Smooth muscle cell (in vitro differentiated cells): ENCODE data around the gene MAP3K8. TPM values are rescaled to one million over a fixed set of nuclear protein-coding genes. Genes with fewer than 3 reads are reported as not detected.

Source experiments
- DNase-seq: peaks from one replicate; lab custom pipeline; 2025; ENCODE audit not compliant: unreplicated experiment; lab: John Stamatoyannopoulos, UW
- H2AFZ ChIP-seq: fragments of 200-600 bp; sonication (generic); 2 replicates; pipeline ENCODE4 v1.6.0; 2016; ENCODE audit warnings: antibody characterized with exemption, low read depth, mild to moderate bottlenecking
- H3F3A ChIP-seq: fragments of 200-600 bp; sonication (generic); 2 replicates; pipeline ENCODE4 v1.6.0; 2017; ENCODE audit warnings: antibody characterized with exemption, low read depth
- H3K27ac ChIP-seq: fragments of 200-600 bp; sonication (generic); 2 replicates; pipeline ENCODE4 v1.5.1; 2016; ENCODE audit warnings: low read depth, mild to moderate bottlenecking
- H3K27me3 ChIP-seq: fragments of 200-600 bp; sonication (generic); 2 replicates; pipeline ENCODE4 v1.6.1; 2016; ENCODE audit warnings: low read depth, mild to moderate bottlenecking
- H3K36me3 ChIP-seq: fragments of 200-600 bp; sonication (generic); 2 replicates; pipeline ENCODE4 v1.5.1; 2016; ENCODE audit warnings: low read depth
- H3K4me1 ChIP-seq: fragments of 200-600 bp; sonication (generic); 2 replicates; pipeline ENCODE4 v1.5.1; 2016; ENCODE audit warnings: low read depth
- H3K4me2 ChIP-seq: fragments of 200-600 bp; sonication (generic); 2 replicates; pipeline ENCODE4 v1.6.0; 2016; ENCODE audit warnings: mild to moderate bottlenecking
- H3K4me3 ChIP-seq: fragments of 200-600 bp; sonication (generic); 2 replicates; pipeline ENCODE4 v1.5.1; 2016; ENCODE audit warnings: mild to moderate bottlenecking
- H3K79me2 ChIP-seq: fragments of 200-600 bp; sonication (generic); 2 replicates; pipeline ENCODE4 v1.6.0; 2016; ENCODE audit warnings: low read depth, mild to moderate bottlenecking
- H3K9ac ChIP-seq: fragments of 200-600 bp; sonication (generic); 2 replicates; pipeline ENCODE4 v1.6.0; 2016; ENCODE audit warnings: low read depth
- H3K9me3 ChIP-seq: fragments of 200-600 bp; sonication (generic); replicated peaks from 2 replicates; pipeline ENCODE4 v1.5.1; 2016; ENCODE audit warnings: low read depth
- H4K20me1 ChIP-seq: fragments of 200-600 bp; sonication (generic); 2 replicates; pipeline ENCODE4 v1.6.0; 2016; ENCODE audit warnings: low read depth
- CTCF ChIP-seq: fragments of 200-600 bp; sonication (generic); IDR thresholded peaks from 2 replicates; pipeline ENCODE4 v1.5.1; 2017; ENCODE audit warnings: borderline replicate concordance, mild to moderate bottlenecking, antibody characterized with exemption; ENCODE audit not compliant: insufficient read depth, poor library complexity, severe bottlenecking
- WGBS: methylation state at CpG from one replicate; pipeline ENCODE4 v1.1.7; 2016; ENCODE audit warnings: low lambda C conversion rate; 5-methylcytosine and 5-hydroxymethylcytosine counted together
- polyA plus RNA-seq: library from polyadenylated mRNA; unstranded; fragments of >200 nt; fragmentation: Nextera tagmentation; extraction: Ambion mirVana; gene quantifications from 2 replicates; pipeline ENCODE4 v1.2.1, GENCODE V29; 2016
- total RNA-seq: library from RNA; depleted of rRNA; stranded (reverse); fragments of >200 nt; gene quantifications from 2 replicates; pipeline ENCODE4 v1.2.3, GENCODE V29; 2014

MAP3K8 gene
- total and polyA plus RNA-seq, 2 experiments from 2014 or later, result 10.4 to 18.5 TPM

- H3F3A ChIP-seq, result no peaks in the 10 kb centered on the region
- no peak overlapping the region for H3K27ac ChIP-seq
- 65% methylated on average over 6 of the region's 6 CpGs for WGBS
- no peak overlapping the region for H3K9ac ChIP-seq
- H4K20me1 ChIP-seq, result no peaks in the 10 kb centered on the region
- H3K4me2 ChIP-seq, result no peak overlapping the region
- H3K27me3 ChIP-seq, result no peaks in the 10 kb centered on the region
- no peak for DNase-seq
- no peaks in the 10 kb centered on the region for H3K4me1 ChIP-seq
- no peak overlapping the region for H3K4me3 ChIP-seq
- no peaks in the 10 kb centered on the region for H3K79me2 ChIP-seq
- H3K9me3 ChIP-seq, result no peaks in the 10 kb centered on the region
- TF ChIP-seq CTCF, result no peak
- no peaks in the 10 kb centered on the region for H3K36me3 ChIP-seq
- H2AFZ ChIP-seq, result no peak overlapping the region
Measured at GRCh38 chr10:30495687-30496086, 61.7 kb downstream of the MAP3K8 start.

DNA sequence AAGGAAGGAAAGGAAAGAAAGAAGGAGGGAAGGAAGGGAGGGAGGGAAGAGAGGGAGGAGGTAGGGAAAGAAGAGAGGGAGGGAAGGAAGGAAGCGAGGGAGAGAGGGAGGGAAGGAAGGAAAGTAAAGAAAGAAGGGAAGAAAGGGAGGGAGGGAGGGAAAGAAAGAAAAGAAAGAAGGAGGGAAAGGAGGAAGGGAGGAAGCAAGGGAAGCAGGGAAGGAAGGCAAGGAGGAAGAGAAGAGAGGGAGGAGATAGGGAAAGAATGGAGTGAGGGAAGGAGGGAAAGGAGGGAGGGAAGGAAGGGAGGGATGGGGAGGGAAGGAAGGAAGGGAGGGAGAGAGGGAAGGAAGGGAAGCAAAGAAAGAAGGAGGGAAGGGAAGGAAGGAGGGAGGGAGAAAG, 65.8 kb downstream of the MAP3K8 start:
- Histone ChIP-seq H3F3A (peaks cover 6% of the 10 kb centered on the region), H4K20me1 (no peaks in the 10 kb centered on the region), H3K4me2 (no peak overlapping the region), H3K9ac (no peak overlapping the region), H3K36me3 (no peaks in the 10 kb centered on the region), H2AFZ (no peak overlapping the region), H3K4me1 (peaks cover 11% of the 10 kb centered on the region), H3K79me2 (no peaks in the 10 kb centered on the region), H3K27ac (no peak overlapping the region), H3K27me3 (no peaks in the 10 kb centered on the region), H3K9me3 (no peaks in the 10 kb centered on the region), H3K4me3 (no peak overlapping the region)
- no peak for DNase-seq
- no CpG with 5 or more reads among the region's 1 CpG for WGBS
- no peak for TF ChIP-seq CTCF

DNA sequence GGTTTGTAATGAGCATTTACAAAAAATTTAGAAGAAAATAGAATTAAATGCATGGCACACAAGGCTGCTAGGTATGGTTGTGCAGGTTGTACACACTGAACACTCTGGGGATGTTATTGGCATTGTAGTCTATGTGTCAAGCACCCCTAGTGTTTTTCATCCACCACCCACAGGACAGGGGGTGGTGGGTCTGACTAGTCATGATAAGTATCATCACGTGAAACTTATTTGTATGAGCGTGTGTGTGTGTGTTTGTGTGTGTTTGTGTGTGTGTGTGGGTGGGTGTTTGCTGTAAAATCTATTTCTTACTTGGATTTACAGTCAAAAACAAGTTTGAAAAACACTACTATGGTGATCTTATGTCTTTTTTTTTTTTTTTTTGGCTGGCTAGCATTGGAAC, 66.5 kb downstream of the MAP3K8 start:
- TF ChIP-seq CTCF, result no peak
- no peak for DNase-seq
- Histone ChIP-seq H3F3A (peaks cover 6% of the 10 kb centered on the region), H2AFZ (no peak overlapping the region), H3K4me1 (peaks cover 11% of the 10 kb centered on the region), H3K4me2 (no peak overlapping the region), H3K27me3 (no peaks in the 10 kb centered on the region), H3K9ac (no peak overlapping the region), H3K9me3 (no peaks in the 10 kb centered on the region), H4K20me1 (no peaks in the 10 kb centered on the region), H3K79me2 (no peaks in the 10 kb centered on the region), H3K36me3 (no peaks in the 10 kb centered on the region), H3K4me3 (no peak overlapping the region), H3K27ac (no peak overlapping the region)
- 87% methylated on average over 2 of the region's 2 CpGs for WGBS

- H3K36me3 ChIP-seq, result no peaks in the 10 kb centered on the region
- H4K20me1 ChIP-seq, result no peaks in the 10 kb centered on the region
- no peak overlapping the region for H3K4me3 ChIP-seq
- H3K27ac ChIP-seq, result no peak overlapping the region
- H2AFZ ChIP-seq, result no peak overlapping the region
- no peak overlapping the region for H3K9ac ChIP-seq
- no peaks in the 10 kb centered on the region for H3K79me2 ChIP-seq
- no peak overlapping the region for H3K4me2 ChIP-seq
- H3K27me3 ChIP-seq, result no peaks in the 10 kb centered on the region
- peaks cover 11% of the 10 kb centered on the region for H3K4me1 ChIP-seq
- WGBS, result 44% methylated on average over 3 of the region's 3 CpGs
- TF ChIP-seq CTCF, result no peak
- no peak for DNase-seq
- no peaks in the 10 kb centered on the region for H3K9me3 ChIP-seq
- peaks cover 6% of the 10 kb centered on the region for H3F3A ChIP-seq
Measured at GRCh38 chr10:30500963-30501504, 67.0 kb downstream of the MAP3K8 start.
